ENCODE data around the gene CEACAM19.

CEACAM19 gene

DNA sequence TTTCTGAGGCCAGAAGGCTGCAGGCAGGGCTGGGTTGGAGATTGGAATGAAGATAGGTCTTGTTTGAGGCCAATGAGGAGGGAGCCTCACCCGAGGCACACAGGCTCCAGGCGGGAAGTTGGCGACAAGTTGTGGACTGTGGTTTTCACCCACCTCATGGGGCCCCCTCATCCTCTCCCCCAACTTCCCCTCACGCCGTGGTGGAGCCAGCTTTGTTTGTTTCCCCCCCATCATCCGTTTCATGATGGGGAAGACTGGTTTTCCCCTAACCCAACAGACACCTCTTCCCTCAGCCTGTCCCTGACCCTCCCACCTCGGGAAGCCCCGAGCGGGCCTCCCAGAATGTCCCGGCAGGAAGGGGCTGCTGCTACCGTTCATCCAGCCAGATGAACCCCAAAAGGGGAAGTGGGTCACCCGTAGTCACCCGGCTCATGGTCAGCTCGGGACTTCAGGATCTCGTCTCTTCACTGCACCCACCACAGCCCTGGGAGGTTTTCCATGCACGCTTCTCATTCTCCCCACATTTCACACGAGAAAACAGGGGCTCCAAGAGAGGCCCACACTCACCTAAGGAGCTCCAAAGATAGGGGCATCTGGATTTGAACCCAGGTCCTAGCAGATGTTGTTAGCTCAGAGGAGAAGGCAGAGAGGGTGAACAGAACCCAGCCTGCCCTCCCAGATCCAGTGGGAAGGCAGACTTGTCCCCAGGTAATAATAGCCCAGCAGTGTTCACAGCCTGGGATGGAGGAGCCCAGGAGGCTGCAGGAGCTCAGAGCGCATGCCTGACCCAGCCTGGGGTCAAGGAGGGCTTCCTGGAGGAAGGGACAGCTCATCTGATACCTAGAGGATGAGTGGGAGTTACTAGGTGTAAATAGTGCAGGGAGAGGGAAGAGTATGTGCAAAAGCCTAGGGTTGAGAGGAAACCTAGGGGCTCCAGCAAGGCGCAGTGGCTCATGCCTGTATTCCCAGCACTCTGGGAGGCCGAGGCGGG is 51.1 kb downstream of the CEACAM19 start:
- Mint-ChIP-seq H3K4me3 (peak overlapping the region; percentile 14), H3K27ac (peak overlapping the region; percentile 73), H3K27me3 (peaks cover 1% of the 10 kb centered on the region), H3K4me1 (ENCODE audit: low read depth) (peaks cover 79% of the 10 kb centered on the region), H3K9me3 (no peaks in the 10 kb centered on the region), H3K36me3 (ENCODE audit: low read depth) (no peaks in the 10 kb centered on the region)
- intact Hi-C loops (cut with micrococcal nuclease) = loop anchor here (1.0 to 10.0 kb wide), 2 partner anchors 33 to 122 kb away; partner anchors contain the start of gene NECTIN2

GRCh38 chr19:44723299-44723951 is 52.1 kb downstream of the CEACAM19 start:
- Mint-ChIP-seq H3K36me3 (ENCODE audit: low read depth) (no peaks in the 10 kb centered on the region), H3K9me3 (no peaks in the 10 kb centered on the region), H3K4me1 (ENCODE audit: low read depth) (peaks cover 84% of the 10 kb centered on the region), H3K4me3 (peak overlapping the region; percentile 53), H3K27me3 (peaks cover 1% of the 10 kb centered on the region), H3K27ac (peak overlapping the region; percentile 73)
- intact Hi-C loops (cut with micrococcal nuclease) = loop anchor here (10.0 kb wide), 1 partner anchor 121 kb away; the partner anchor contains the start of gene NECTIN2

DNA sequence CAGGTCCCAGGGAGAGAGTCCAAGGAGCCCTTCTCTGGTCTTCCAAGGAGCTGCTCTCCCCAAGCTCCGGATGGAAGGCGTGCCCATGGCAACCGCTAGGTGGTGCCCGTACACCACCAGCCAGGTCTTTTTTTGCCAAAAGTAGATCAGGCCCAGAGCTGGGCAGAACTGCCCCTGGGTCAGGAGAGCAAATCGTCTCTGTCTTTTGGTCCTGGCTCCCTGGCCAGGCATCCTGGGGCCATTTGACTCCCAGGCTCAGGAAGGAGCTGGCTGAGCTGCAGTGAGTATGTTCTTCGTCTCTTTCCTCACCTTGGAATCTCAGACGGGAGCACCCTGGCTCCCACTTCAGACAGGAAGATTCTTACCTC is 52.7 kb downstream of the CEACAM19 start:
- peak overlapping the region; percentile 73 for H3K27ac Mint-ChIP-seq

GRCh38 chr19:44725251-44725650 is 54.0 kb downstream of the CEACAM19 start:
- no peaks in the 10 kb centered on the region for H3K9me3 Mint-ChIP-seq
- H3K4me3 Mint-ChIP-seq = no peak overlapping the region
- peaks cover 85% of the 10 kb centered on the region for H3K4me1 Mint-ChIP-seq (ENCODE audit: low read depth)
- intact Hi-C loops (cut with micrococcal nuclease) = loop anchor here (2.0 to 10.0 kb wide), 2 partner anchors 24 to 120 kb away; partner anchors contain the start of genes BCL3 and NECTIN2
- H3K36me3 Mint-ChIP-seq (ENCODE audit: low read depth) = no peaks in the 10 kb centered on the region
- H3K27me3 Mint-ChIP-seq = peaks cover 1% of the 10 kb centered on the region
- H3K27ac Mint-ChIP-seq = peak overlapping the region; percentile 40

More for the DNA sequence above, 52.7 kb downstream of the CEACAM19 start:
- Mint-ChIP-seq H3K36me3 (ENCODE audit: low read depth) (no peaks in the 10 kb centered on the region), H3K9me3 (no peaks in the 10 kb centered on the region), H3K4me3 (peak overlapping the region; percentile 53), H3K4me1 (ENCODE audit: low read depth) (peaks cover 84% of the 10 kb centered on the region), H3K27me3 (peaks cover 1% of the 10 kb centered on the region)
- intact Hi-C loops (cut with micrococcal nuclease) = loop anchor here (1.0 to 10.0 kb wide), 3 partner anchors 25 to 121 kb away; partner anchors contain the start of genes BCL3 and NECTIN2

DNA sequence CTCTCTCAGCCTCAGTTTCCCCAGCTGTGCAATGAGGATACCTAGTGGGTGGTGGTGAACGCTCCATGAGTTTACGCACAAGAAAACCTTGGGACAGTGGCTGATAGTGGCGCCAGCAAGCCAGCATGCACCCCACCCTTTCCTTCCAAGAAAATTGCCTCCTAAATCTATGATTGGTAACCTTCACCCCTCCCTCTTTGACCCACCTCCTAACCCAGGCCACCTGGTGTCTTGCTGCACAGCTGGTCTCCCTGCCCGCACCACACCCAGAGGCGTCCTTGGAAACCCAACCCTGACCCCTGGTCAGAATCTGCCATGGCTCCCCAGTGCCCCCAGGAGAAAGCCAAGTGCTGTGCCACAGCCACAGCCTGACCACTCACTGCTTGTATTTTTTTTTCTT is 54.4 kb downstream of the CEACAM19 start:
- intact Hi-C loops (cut with micrococcal nuclease) = loop anchor here (2.0 to 10.0 kb wide), 2 partner anchors 23 to 119 kb away; partner anchors contain the start of genes BCL3 and NECTIN2
- H3K4me1 Mint-ChIP-seq (ENCODE audit: low read depth) = peaks cover 82% of the 10 kb centered on the region

GRCh38 chr19:44726465-44726864 is 55.2 kb downstream of the CEACAM19 start:
- Mint-ChIP-seq H3K27ac (peak overlapping the region; percentile 40), H3K9me3 (no peaks in the 10 kb centered on the region), H3K4me1 (ENCODE audit: low read depth) (peaks cover 78% of the 10 kb centered on the region)

More for the DNA sequence above, 54.4 kb downstream of the CEACAM19 start:
- Mint-ChIP-seq H3K27ac (peak overlapping the region; percentile 40), H3K27me3 (peaks cover 1% of the 10 kb centered on the region), H3K36me3 (ENCODE audit: low read depth) (no peaks in the 10 kb centered on the region), H3K4me3 (no peak overlapping the region), H3K9me3 (no peaks in the 10 kb centered on the region)

GRCh38 chr19:44728178-44728577 is 56.9 kb downstream of the CEACAM19 start:
- H3K4me3 Mint-ChIP-seq = no peak overlapping the region
- peaks cover 78% of the 10 kb centered on the region for H3K4me1 Mint-ChIP-seq (ENCODE audit: low read depth)
- peak overlapping the region; percentile 42 for H3K27ac Mint-ChIP-seq

More at GRCh38 chr19:44726465-44726864, 55.2 kb downstream of the CEACAM19 start:
- H3K27me3 Mint-ChIP-seq = peaks cover 1% of the 10 kb centered on the region
- H3K4me3 Mint-ChIP-seq = no peak overlapping the region
- no peaks in the 10 kb centered on the region for H3K36me3 Mint-ChIP-seq (ENCODE audit: low read depth)
- intact Hi-C loops (cut with micrococcal nuclease) = loop anchor here (10.0 kb wide), 1 partner anchor 118 kb away; the partner anchor contains the start of gene NECTIN2

GRCh38 chr19:44729516-44730033 is 58.3 kb downstream of the CEACAM19 start:
- H3K27ac Mint-ChIP-seq = peak overlapping the region; percentile 7

More at GRCh38 chr19:44728178-44728577, 56.9 kb downstream of the CEACAM19 start:
- Mint-ChIP-seq H3K36me3 (ENCODE audit: low read depth) (no peaks in the 10 kb centered on the region), H3K9me3 (no peaks in the 10 kb centered on the region), H3K27me3 (peaks cover 1% of the 10 kb centered on the region)
- intact Hi-C loops (cut with micrococcal nuclease) = loop anchor here (10.0 kb wide), 1 partner anchor 117 kb away; the partner anchor contains the start of gene NECTIN2

GRCh38 chr19:44731081-44731480 is 59.8 kb downstream of the CEACAM19 start:
- H3K4me3 Mint-ChIP-seq = no peak overlapping the region
- H3K27ac Mint-ChIP-seq = no peak overlapping the region
- intact Hi-C loops (cut with micrococcal nuclease) = no loop called here
- H3K36me3 Mint-ChIP-seq (ENCODE audit: low read depth) = no peaks in the 10 kb centered on the region
- peaks cover 63% of the 10 kb centered on the region for H3K4me1 Mint-ChIP-seq (ENCODE audit: low read depth)
- no peaks in the 10 kb centered on the region for H3K27me3 Mint-ChIP-seq
- no peaks in the 10 kb centered on the region for H3K9me3 Mint-ChIP-seq

More at GRCh38 chr19:44729516-44730033, 58.3 kb downstream of the CEACAM19 start:
- Mint-ChIP-seq H3K9me3 (no peaks in the 10 kb centered on the region), H3K4me3 (no peak overlapping the region), H3K36me3 (ENCODE audit: low read depth) (no peaks in the 10 kb centered on the region), H3K27me3 (peaks cover 1% of the 10 kb centered on the region), H3K4me1 (ENCODE audit: low read depth) (peaks cover 72% of the 10 kb centered on the region)
- intact Hi-C loops (cut with micrococcal nuclease) = loop anchor here (10.0 kb wide), 1 partner anchor 115 kb away; the partner anchor contains the start of gene NECTIN2

DNA sequence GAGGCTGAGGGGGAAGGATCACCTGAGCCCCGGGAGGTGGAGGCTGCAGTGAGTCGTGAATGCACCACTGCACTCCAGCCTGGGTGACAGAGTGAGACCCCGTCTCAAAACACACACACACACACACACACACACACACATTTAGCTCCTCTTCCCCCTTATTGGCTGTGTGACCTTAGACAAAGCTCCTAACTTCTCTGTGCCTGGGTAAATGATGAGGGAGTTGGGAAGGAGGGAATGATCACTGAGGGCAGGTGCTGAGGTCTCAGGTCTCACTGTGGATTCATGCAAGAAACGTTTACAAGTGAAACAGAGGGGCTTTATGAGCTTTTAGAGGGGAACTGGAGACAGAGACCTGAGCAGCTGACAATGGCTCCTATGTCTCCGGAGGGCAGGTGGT is 60.3 kb downstream of the CEACAM19 start:
- Mint-ChIP-seq H3K27me3 (no peaks in the 10 kb centered on the region), H3K36me3 (ENCODE audit: low read depth) (no peaks in the 10 kb centered on the region), H3K4me1 (ENCODE audit: low read depth) (peaks cover 63% of the 10 kb centered on the region), H3K9me3 (no peaks in the 10 kb centered on the region), H3K4me3 (no peak overlapping the region), H3K27ac (no peak overlapping the region)
- intact Hi-C loops (cut with micrococcal nuclease) = no loop called here

- peaks cover 71% of the 10 kb centered on the region for H3K4me1 Mint-ChIP-seq (ENCODE audit: low read depth)
- intact Hi-C loops (cut with micrococcal nuclease) = no loop called here
- H3K4me3 Mint-ChIP-seq = no peak overlapping the region
- H3K9me3 Mint-ChIP-seq = no peaks in the 10 kb centered on the region
- H3K36me3 Mint-ChIP-seq (ENCODE audit: low read depth) = no peaks in the 10 kb centered on the region
- no peaks in the 10 kb centered on the region for H3K27me3 Mint-ChIP-seq
- peak overlapping the region; percentile 68 for H3K27ac Mint-ChIP-seq
These were observed 61.1 kb downstream of the CEACAM19 start for GRCh38 chr19:44732235-44733014.

Data from dendritic cell treated with granulocyte-macrophage colony-stimulating factor and Interleukin-4, amounts not matched to agents 40 ng/mL and 50 ng/mL, for 4 days (primary cell).